Prostate gland (tissue), 2 donors: ENCODE data around the gene PNPLA7. TPM values are rescaled to one million over a fixed set of nuclear protein-coding genes. Genes with fewer than 3 reads are reported as not detected.

Experiments
- DNase-seq: peaks from one replicate; pipeline ENCODE4 v3.0.0-alpha.2; 2019; ENCODE audit warnings: low spot score
- H3K27ac ChIP-seq, 2 donors: fragments of 200-600 bp; sonication (generic); 2 replicates each; pipeline ENCODE4 v1.5.1; 2017 to 2019
- H3K27me3 ChIP-seq: fragments of 200-600 bp; sonication (generic); replicated peaks from 2 replicates; pipeline ENCODE4 v1.5.1; 2019; ENCODE audit not compliant: insufficient read depth
- H3K36me3 ChIP-seq, 2 donors: fragments of 200-600 bp; sonication (generic); 1 replicate in 1 of 2; 2 replicates in 1 of 2; pipeline versions ENCODE4 v1.5.1 to v1.8.1; 2017 to 2019
- H3K4me1 ChIP-seq: fragments of 200-600 bp; sonication (generic); replicated peaks from 2 replicates; pipeline ENCODE4 v1.5.1; 2019
- H3K4me3 ChIP-seq, 2 donors: fragments of 200-600 bp; sonication (generic); 2 replicates each; pipeline ENCODE4 v1.5.1; 2017 to 2019
- H3K9me3 ChIP-seq: fragments of 200-600 bp; sonication (generic); 2 replicates; pipeline ENCODE4 v1.5.1; 2017
- POLR2A ChIP-seq: fragments of 450-650 bp; IDR thresholded peaks from one replicate; pipeline ENCODE4 v1.6.1; 2016; ENCODE audit warnings: antibody characterized with exemption, mild to moderate bottlenecking
- POLR2AphosphoS5 ChIP-seq: sonication (generic); formaldehyde crosslinking; IDR thresholded peaks from one replicate; pipeline ENCODE4 v1.6.1; 2017; ENCODE audit warnings: antibody characterized with exemption
- whole genome bisulfite sequencing: methylation state at CpG from one replicate; pipeline ENCODE4 v1.1.5; 2018; 5-methylcytosine and 5-hydroxymethylcytosine counted together
- intact Hi-C: fragments of 100-400 bp; cut with DNase I; formaldehyde crosslinking; loops from one replicate; pipeline ENCODE4 v1.14.2; 2022
- total RNA-seq, 2 donors: library from RNA; depleted of rRNA; stranded (reverse); fragments of >200 nt; gene quantifications; one replicate each; pipeline ENCODE4 v1.1.0, GENCODE V29; 2016
- TF ChIP-seq, protein P1 (sequence below), 4 experiments: fragments of 200-600 bp in 2 of 4; fragments of 450-650 bp in 2 of 4; sonication (generic) in 2 of 4; IDR thresholded peaks; 1 replicate in 3 of 4; 2 replicates in 1 of 4; pipeline ENCODE4 v1.5.1; 2016 to 2019; ENCODE audit warnings: antibody characterized with exemption in 4 of 4, mild to moderate bottlenecking in 2 of 4, moderate library complexity in 2 of 4

Gene PNPLA7
- total RNA-seq, 2 donors from 2014 or later: 34.2 to 64.3 TPM

DNA sequence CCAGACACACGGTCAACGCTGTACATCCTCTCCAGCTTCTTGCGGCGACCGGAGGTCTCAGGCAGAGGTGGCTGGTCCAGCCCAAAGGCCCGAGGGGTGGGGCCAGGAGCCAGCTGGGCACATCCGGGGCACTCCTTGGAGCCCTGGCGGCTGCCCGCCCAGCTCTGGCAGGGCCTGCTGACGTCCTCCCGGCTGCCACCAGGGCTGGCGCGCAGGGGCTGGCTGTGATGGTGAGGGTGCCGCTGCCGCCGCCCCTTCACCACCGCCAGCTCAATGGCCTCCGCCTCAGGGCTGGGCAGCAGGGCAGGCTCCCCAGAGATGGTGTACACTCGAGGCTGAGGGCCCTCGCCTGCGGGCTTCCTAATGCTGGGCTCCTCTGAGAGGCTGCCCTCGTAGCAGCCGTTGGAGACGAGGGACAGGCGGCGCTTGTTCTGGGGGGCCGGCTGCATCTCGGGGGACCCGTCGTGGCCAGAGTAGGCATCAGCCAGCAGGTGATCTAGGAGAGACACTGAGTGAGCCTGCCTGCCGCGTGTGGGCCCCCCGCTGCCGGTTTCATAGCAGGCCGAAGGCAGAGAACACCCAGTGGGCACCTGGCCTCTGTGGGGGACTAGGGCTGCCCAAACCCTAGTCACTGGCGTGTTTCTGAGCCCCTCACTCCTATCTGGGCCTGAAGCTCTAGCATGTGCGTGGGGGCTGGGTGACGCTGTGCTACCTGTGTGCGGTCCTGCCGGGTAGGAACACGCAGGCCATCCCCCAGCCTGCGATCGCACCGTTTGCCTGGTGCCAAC is 92.6 kb downstream of the PNPLA7 start:
- intact Hi-C loops: no loop called here
- no peak for DNase-seq

DNA sequence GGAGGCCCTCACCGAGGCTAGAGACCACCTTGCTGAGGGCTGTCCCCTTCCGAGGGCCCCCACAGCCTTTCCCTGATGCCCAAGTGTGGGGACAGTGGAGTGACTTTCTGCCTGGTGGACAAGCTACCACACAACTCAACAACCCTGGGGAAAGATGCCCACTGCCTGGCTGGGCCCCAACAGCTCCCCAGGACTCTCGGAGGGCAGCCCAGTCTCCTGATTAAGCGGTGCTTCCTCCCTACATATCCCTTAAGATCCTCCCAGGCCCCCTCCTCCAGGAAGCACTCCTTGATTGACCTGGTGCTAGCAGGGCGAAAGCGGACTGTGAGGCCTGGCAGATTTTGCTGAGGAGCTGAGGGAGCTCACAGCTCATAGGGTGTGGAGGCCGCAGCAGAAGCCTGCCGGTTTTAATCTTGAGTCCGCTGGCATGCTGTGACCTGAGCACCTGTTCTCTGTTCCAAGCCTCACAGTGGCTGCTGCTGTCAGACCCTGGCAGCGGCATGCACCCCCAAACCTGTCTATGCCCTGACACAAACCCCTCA is 93.3 kb downstream of the PNPLA7 start:
- WGBS: 91% methylated on average over 10 of the region's 10 CpGs
- Histone ChIP-seq H3K27ac (peak overlapping the region; percentile 37 to 69), H3K36me3 (no peaks in the 10 kb centered on the region), H3K9me3 (no peaks in the 10 kb centered on the region), H3K27me3 (no peaks in the 10 kb centered on the region), H3K4me1 (peaks cover 12% of the 10 kb centered on the region), H3K4me3 (no peak overlapping the region)
- intact Hi-C loops: no loop called here
- no peak for DNase-seq
- TF ChIP-seq POLR2AphosphoS5 (no peak), POLR2A (no peak)
- TF ChIP-seq, protein P1, sequence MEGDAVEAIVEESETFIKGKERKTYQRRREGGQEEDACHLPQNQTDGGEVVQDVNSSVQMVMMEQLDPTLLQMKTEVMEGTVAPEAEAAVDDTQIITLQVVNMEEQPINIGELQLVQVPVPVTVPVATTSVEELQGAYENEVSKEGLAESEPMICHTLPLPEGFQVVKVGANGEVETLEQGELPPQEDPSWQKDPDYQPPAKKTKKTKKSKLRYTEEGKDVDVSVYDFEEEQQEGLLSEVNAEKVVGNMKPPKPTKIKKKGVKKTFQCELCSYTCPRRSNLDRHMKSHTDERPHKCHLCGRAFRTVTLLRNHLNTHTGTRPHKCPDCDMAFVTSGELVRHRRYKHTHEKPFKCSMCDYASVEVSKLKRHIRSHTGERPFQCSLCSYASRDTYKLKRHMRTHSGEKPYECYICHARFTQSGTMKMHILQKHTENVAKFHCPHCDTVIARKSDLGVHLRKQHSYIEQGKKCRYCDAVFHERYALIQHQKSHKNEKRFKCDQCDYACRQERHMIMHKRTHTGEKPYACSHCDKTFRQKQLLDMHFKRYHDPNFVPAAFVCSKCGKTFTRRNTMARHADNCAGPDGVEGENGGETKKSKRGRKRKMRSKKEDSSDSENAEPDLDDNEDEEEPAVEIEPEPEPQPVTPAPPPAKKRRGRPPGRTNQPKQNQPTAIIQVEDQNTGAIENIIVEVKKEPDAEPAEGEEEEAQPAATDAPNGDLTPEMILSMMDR (IDR thresholded peaks at IDR 0.05): no peak

More for the DNA sequence above, 92.6 kb downstream of the PNPLA7 start:
- 83% methylated on average over 43 of the region's 44 CpGs for WGBS
- Histone ChIP-seq H3K36me3 (no peaks in the 10 kb centered on the region), H3K9me3 (no peaks in the 10 kb centered on the region), H3K4me1 (peaks cover 12% of the 10 kb centered on the region), H3K27me3 (no peaks in the 10 kb centered on the region), H3K27ac (peak overlapping the region; percentile 68 to 69), H3K4me3 (peak overlapping the region in 1 of 2 donors; percentile 76)
- TF ChIP-seq POLR2A (no peak), POLR2AphosphoS5 (no peak)
- TF ChIP-seq, protein P1 (IDR thresholded peaks at IDR 0.05): no peak

DNA sequence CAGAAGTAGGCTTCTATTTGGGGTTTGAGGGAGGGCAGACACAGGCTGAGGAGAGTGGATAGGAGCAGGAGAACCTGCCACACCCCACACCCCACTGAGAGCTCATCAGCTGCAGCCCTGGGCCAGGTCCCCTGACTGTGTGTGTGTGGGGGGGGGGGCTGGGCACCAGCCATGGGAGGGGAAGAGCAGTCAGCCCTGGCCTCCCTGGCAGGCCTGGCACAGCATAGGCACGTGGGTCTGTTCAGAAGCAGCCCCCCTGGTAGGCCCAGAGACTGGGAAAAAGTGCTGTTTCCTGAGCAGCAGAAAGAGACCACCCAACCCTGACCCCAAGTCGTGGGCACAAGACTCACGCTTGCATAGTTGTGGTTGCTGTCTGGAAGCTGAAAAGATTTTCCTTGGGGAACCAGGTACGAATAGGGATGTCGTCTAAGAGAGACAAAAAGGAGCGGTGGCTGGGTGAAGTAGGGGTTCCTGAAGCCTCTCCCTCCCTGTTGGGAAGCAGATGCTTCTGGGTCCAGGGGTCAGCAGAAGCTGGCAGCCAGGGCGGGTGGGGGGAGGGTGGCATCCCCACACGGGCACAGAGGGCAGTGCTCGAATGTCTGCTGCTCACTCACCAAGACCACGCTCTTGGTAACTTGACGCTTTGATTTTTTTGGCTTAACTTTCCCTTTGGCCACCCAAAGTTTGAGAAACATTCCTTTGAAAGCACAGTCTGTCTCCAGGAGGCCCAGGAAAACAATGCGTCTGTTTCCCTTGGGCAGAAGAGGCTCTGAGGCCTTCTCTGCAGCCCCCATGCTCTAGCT is 93.9 kb downstream of the PNPLA7 start:
- intact Hi-C loops: no loop called here
- WGBS: 74% methylated on average over 12 of the region's 12 CpGs
- TF ChIP-seq POLR2AphosphoS5 (peak; percentile 29), POLR2A (no peak)
- TF ChIP-seq, protein P1 (IDR thresholded peaks at IDR 0.05): no peak
- DNase-seq: no peak
- H3K4me3 ChIP-seq: no peak overlapping the region
- peaks cover 12% of the 10 kb centered on the region for H3K4me1 ChIP-seq
- no peaks in the 10 kb centered on the region for H3K9me3 ChIP-seq
- no peaks in the 10 kb centered on the region for H3K36me3 ChIP-seq
- peak overlapping the region; percentile 37 to 69 for H3K27ac ChIP-seq
- no peaks in the 10 kb centered on the region for H3K27me3 ChIP-seq

DNA sequence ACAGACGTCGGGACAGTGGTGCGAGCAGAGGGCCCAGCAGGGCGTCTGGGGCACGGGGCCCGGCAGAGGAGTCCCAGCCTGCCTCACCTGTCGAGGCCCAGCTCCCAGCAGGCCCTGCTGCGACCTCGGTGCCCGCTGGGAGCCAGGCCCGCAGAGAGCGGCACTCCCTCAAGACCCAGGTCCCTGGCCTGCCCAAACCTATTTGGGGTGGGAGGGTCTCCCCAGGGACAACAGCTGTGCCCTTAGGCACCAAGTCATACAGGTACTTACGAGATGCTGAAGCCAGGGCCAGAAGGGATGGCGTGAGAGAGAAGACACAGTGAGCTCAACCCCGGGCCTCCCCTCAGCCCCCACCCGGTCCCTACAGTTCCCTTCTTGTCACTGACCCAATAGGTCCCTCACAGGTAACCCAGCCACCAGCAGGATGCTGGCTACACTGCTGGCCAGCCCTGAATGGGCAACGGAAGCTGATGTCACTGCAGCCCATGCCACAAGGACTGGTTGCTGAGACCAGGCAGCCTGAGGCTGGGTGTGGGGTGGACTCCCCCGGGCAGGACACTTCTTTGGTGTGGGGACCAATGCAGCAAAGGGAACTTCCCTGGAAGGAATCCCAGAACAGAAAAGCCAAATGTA is 94.7 kb downstream of the PNPLA7 start:
- no peaks in the 10 kb centered on the region for H3K36me3 ChIP-seq
- H3K27ac ChIP-seq: no peak overlapping the region
- H3K4me3 ChIP-seq: no peak overlapping the region
- no peaks in the 10 kb centered on the region for H3K27me3 ChIP-seq
- 89% methylated on average over 16 of the region's 18 CpGs for WGBS
- peaks cover 12% of the 10 kb centered on the region for H3K4me1 ChIP-seq
- intact Hi-C loops: no loop called here
- H3K9me3 ChIP-seq: no peaks in the 10 kb centered on the region
- TF ChIP-seq, protein P1 (IDR thresholded peaks at IDR 0.05): no peak
- TF ChIP-seq POLR2AphosphoS5 (no peak), POLR2A (no peak)
- no peak for DNase-seq
